Measurements from ENCODE around the gene RALA. TPM values are rescaled to one million over a fixed set of nuclear protein-coding genes. Genes with fewer than 3 reads are reported as not detected.

The RALA gene
- total RNA-seq, 1 experiment from 2014 or later: 27.3 TPM

DNA sequence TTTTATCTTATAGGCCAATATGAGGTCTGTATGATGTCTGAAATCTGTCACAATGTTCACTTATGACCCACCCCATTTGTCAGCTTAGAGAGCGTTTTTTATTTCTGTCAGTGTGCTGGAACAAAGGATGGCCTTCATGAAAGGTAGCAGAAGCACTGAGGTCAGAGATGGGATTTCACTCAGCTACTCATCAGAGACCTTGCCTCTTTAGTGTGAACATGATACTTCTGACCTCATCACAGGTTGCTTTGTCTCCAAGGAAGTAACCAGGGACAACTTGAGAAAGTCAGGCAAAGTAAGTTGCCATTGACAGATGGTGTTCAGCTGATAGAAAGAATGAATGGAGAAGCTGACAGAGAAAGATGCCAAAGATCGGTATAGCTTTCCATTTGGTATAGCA is 40.8 kb upstream of the RALA start:
- DNase-seq (ENCODE audit: low read depth, low spot score) (no peak), ATAC-seq (no peak)
- Histone ChIP-seq H4K20me1 (ENCODE audit: insufficient read depth) (no peaks in the 10 kb centered on the region), H3K4me1 (ENCODE audit: control insufficient read depth in 1 of 2, insufficient read depth in 2 of 2, low read length in 2 of 2) (peaks cover 0 to 5% of the 10 kb centered on the region in 2 experiments; a peak in 1 of 4 replicates), H2AFZ (ENCODE audit: low read depth, low read length, poor library complexity, severe bottlenecking) (no peak overlapping the region), H3K4me3 (replicated peaks in 1 of 2; ENCODE audit: low read depth in 1 of 2, low read length in 2 of 2) (no peak overlapping the region), H3K79me2 (ENCODE audit: insufficient read depth, low read length) (no peaks in the 10 kb centered on the region), H3K4me2 (ENCODE audit: low read length) (no peak overlapping the region), H3K27ac (ENCODE audit: low read depth, low read length) (no peak overlapping the region), H3K27me3 (ENCODE audit: insufficient read depth, low read length) (no peaks in the 10 kb centered on the region), H3K9me2 (ENCODE audit: insufficient read depth) (no peaks in the 10 kb centered on the region), H3K9me3 (ENCODE audit: control insufficient read depth in 1 of 2, insufficient read depth in 1 of 2, low read depth in 1 of 2, low read length in 2 of 2) (no peaks in the 10 kb centered on the region), H3K9ac (ENCODE audit: low read length) (no peak overlapping the region), H3K36me3 (ENCODE audit: control insufficient read depth in 1 of 2, insufficient read depth in 2 of 2, low read length in 2 of 2) (no peaks in the 10 kb centered on the region)
- CTCF ChIA-PET: interaction anchor here (2.8 to 5.3 kb wide), 4 partner anchors 159 to 470 kb away, joined by 14 to 112 read pairs (median 38); no protein-coding TSS in a partner anchor
- TF ChIP-seq, protein P1, sequence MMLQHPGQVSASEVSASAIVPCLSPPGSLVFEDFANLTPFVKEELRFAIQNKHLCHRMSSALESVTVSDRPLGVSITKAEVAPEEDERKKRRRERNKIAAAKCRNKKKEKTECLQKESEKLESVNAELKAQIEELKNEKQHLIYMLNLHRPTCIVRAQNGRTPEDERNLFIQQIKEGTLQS (IDR thresholded peaks at IDR 0.05): no peak
- TF ChIP-seq ZFX (IDR thresholded peaks at IDR 0.05) (no peak), POLR2AphosphoS5 (IDR thresholded peaks at IDR 0.05; ENCODE audit: low read depth, low read length) (no peak), EZH2 (IDR thresholded peaks at IDR 0.05) (no peak), POLR2A (IDR thresholded peaks at IDR 0.05; ENCODE audit: borderline replicate concordance, extremely low read depth, insufficient read depth, insufficient read length) (no peak), ELF1 (IDR thresholded peaks at IDR 0.05; ENCODE audit: borderline replicate concordance, low read depth) (no peak), FOSL1 (IDR thresholded peaks at IDR 0.05; ENCODE audit: low read depth) (no peak), YY1 (IDR thresholded peaks at IDR 0.05; ENCODE audit: extremely low read depth, insufficient replicate concordance, low read depth, low read length) (no peak), RAD21 (IDR thresholded peaks at IDR 0.05; ENCODE audit: low read depth) (no peak), CBX3 (IDR thresholded peaks at IDR 0.05; ENCODE audit: low read depth) (no peak), SIN3A (IDR thresholded peaks at IDR 0.05; ENCODE audit: low read depth) (no peak), ZNF274 (IDR thresholded peaks at IDR 0.05; ENCODE audit: low read depth, low read length) (no peak), EZH2phosphoT487 (IDR thresholded peaks at IDR 0.05; ENCODE audit: borderline replicate concordance) (no peak), SP1 (IDR thresholded peaks at IDR 0.05; ENCODE audit: low read depth) (no peak), SRF (IDR thresholded peaks at IDR 0.05; ENCODE audit: low read depth) (no peak), TCF7L2 (IDR thresholded peaks at IDR 0.05; ENCODE audit: borderline replicate concordance, extremely low read depth, insufficient read depth, insufficient read length) (no peak), CEBPB (IDR thresholded peaks at IDR 0.05; ENCODE audit: low read depth) (no peak)
- TF ChIP-seq, protein P2, sequence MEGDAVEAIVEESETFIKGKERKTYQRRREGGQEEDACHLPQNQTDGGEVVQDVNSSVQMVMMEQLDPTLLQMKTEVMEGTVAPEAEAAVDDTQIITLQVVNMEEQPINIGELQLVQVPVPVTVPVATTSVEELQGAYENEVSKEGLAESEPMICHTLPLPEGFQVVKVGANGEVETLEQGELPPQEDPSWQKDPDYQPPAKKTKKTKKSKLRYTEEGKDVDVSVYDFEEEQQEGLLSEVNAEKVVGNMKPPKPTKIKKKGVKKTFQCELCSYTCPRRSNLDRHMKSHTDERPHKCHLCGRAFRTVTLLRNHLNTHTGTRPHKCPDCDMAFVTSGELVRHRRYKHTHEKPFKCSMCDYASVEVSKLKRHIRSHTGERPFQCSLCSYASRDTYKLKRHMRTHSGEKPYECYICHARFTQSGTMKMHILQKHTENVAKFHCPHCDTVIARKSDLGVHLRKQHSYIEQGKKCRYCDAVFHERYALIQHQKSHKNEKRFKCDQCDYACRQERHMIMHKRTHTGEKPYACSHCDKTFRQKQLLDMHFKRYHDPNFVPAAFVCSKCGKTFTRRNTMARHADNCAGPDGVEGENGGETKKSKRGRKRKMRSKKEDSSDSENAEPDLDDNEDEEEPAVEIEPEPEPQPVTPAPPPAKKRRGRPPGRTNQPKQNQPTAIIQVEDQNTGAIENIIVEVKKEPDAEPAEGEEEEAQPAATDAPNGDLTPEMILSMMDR (IDR thresholded peaks at IDR 0.05 in 2 of 3, conservative IDR thresholded peaks at IDR 0.05 in 1 of 3; ENCODE audit: borderline replicate concordance in 1 of 3, insufficient read depth in 1 of 3, low read depth in 2 of 3, low read length in 2 of 3): no peak
- TF ChIP-seq, protein P3, sequence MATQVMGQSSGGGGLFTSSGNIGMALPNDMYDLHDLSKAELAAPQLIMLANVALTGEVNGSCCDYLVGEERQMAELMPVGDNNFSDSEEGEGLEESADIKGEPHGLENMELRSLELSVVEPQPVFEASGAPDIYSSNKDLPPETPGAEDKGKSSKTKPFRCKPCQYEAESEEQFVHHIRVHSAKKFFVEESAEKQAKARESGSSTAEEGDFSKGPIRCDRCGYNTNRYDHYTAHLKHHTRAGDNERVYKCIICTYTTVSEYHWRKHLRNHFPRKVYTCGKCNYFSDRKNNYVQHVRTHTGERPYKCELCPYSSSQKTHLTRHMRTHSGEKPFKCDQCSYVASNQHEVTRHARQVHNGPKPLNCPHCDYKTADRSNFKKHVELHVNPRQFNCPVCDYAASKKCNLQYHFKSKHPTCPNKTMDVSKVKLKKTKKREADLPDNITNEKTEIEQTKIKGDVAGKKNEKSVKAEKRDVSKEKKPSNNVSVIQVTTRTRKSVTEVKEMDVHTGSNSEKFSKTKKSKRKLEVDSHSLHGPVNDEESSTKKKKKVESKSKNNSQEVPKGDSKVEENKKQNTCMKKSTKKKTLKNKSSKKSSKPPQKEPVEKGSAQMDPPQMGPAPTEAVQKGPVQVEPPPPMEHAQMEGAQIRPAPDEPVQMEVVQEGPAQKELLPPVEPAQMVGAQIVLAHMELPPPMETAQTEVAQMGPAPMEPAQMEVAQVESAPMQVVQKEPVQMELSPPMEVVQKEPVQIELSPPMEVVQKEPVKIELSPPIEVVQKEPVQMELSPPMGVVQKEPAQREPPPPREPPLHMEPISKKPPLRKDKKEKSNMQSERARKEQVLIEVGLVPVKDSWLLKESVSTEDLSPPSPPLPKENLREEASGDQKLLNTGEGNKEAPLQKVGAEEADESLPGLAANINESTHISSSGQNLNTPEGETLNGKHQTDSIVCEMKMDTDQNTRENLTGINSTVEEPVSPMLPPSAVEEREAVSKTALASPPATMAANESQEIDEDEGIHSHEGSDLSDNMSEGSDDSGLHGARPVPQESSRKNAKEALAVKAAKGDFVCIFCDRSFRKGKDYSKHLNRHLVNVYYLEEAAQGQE (IDR thresholded peaks at IDR 0.05; ENCODE audit: low read depth): no peak
- TF ChIP-seq, protein P4, sequence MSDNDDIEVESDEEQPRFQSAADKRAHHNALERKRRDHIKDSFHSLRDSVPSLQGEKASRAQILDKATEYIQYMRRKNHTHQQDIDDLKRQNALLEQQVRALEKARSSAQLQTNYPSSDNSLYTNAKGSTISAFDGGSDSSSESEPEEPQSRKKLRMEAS (IDR thresholded peaks at IDR 0.05): no peak
- RAD21 ChIA-PET (ENCODE audit: low non-redundant PET in 1 of 2, low total read pairs in 2 of 2, uncharacterized antibody in 2 of 2, unreplicated experiment in 2 of 2): interaction anchor here in 1 of 2 experiments (0.7 kb wide), 1 partner anchor 492 kb away, joined by 4 read pairs; no protein-coding TSS in a partner anchor
- intact Hi-C loops (cut with micrococcal nuclease): loop anchor here (5.0 kb wide), 1 partner anchor 475 kb away; no protein-coding TSS in a partner anchor
- POLR2A ChIA-PET: no interaction called here
- no TSS peak for BruUV-seq (replicated peaks)
